OCI-LY1 (cell line): ENCODE data around the gene ZNF316.

ENCODE experiments used
- CTCF ChIP-seq: fragments of 200-600 bp; sonication (generic), shearing (Covaris generic); IDR thresholded peaks from 2 replicates; pipeline ENCODE4 v1.5.1; 2017; ENCODE audit warnings: mild to moderate bottlenecking, antibody characterized with exemption, low read length, moderate library complexity, mixed read lengths
- EZH2 ChIP-seq: fragments of 200-600 bp; sonication (generic), shearing (Covaris generic); IDR thresholded peaks from 2 replicates; pipeline ENCODE4 v1.8.0; 2017; ENCODE audit warnings: borderline replicate concordance, mixed run types, mild to moderate bottlenecking, antibody characterized with exemption, low read length, moderate library complexity, mixed read lengths

- TF ChIP-seq CTCF (no peak), EZH2 (no peak)
Measured at GRCh38 chr7:6639627-6640026, 2.5 kb downstream of the ZNF316 start.
